Urinary bladder (tissue), 4 donors: ENCODE results near the gene ASPN. TPM values are rescaled to one million over a fixed set of nuclear protein-coding genes. Genes with fewer than 3 reads are reported as not detected.
"Not testable (repeated sequence)": the region's sequence is repeated elsewhere in the genome, so short reads cannot be mapped to it uniquely, and the experiment has no call there.

Experiments
- DNase-seq: peaks from one replicate; pipeline ENCODE4 v3.0.0-alpha.2; 2015; ENCODE audit errors: extremely low spot score
- H3K27ac ChIP-seq: one replicate; pipeline ENCODE4 v1.5.1; 2013; ENCODE audit warnings: low read depth, mild to moderate bottlenecking, moderate library complexity
- H3K36me3 ChIP-seq: one replicate; pipeline ENCODE4 v1.6.1; 2013; ENCODE audit warnings: mild to moderate bottlenecking, moderate library complexity; ENCODE audit not compliant: insufficient read depth
- H3K4me1 ChIP-seq: one replicate; pipeline ENCODE4 v1.6.1; 2013; ENCODE audit warnings: mild to moderate bottlenecking, moderate library complexity; ENCODE audit not compliant: insufficient read depth
- H3K4me3 ChIP-seq: one replicate; pipeline ENCODE4 v1.5.1; 2013; ENCODE audit warnings: low read depth, low read length
- WGBS: extraction: QIAGEN DNeasy Blood & Tissue Kit; methylation state at CpG from one replicate; pipeline ENCODE4 v1.1.7; 2013; 5-methylcytosine and 5-hydroxymethylcytosine counted together
- polyA plus RNA-seq: library from polyadenylated mRNA; stranded (reverse); fragments of 200-250 nt; gene quantifications from one replicate; pipeline ENCODE4 v1.2.3, GENCODE V29; 2013
- total RNA-seq: library from RNA; depleted of rRNA; stranded (reverse); fragments of >200 nt; gene quantifications from one replicate; pipeline ENCODE4 v1.2.3, GENCODE V29; 2014
- donor health status: healthy with polysubstance abuse.
- donor health status: healthy.

Gene ASPN
- total and polyA plus RNA-seq, 2 donors, result 7.6 to 298 TPM

- no peak overlapping the region for H3K4me3 ChIP-seq
- peak overlapping the region; percentile 23 for H3K27ac ChIP-seq
- DNase-seq, result no peak
- H3K36me3 ChIP-seq, result no peaks in the 10 kb centered on the region
- no peaks in the 10 kb centered on the region for H3K4me1 ChIP-seq
- 74% methylated on average over 5 of the region's 5 CpGs for WGBS
Measured at GRCh38 chr9:92438900-92439526, 43.3 kb downstream of the ASPN start.

- H3K4me3 ChIP-seq, result no peak overlapping the region
- 88% methylated on average over 1 of the region's 1 CpG for WGBS
- H3K4me1 ChIP-seq, result no peaks in the 10 kb centered on the region
- DNase-seq, result no peak
- no peak overlapping the region for H3K27ac ChIP-seq
- no peaks in the 10 kb centered on the region for H3K36me3 ChIP-seq
Measured at GRCh38 chr9:92435263-92435662, 47.0 kb downstream of the ASPN start.

GRCh38 chr9:92432972-92433548 lies 49.2 kb downstream of the ASPN start:
- DNase-seq, result no peak
- H3K4me1 ChIP-seq, result no peaks in the 10 kb centered on the region
- no peaks in the 10 kb centered on the region for H3K36me3 ChIP-seq
- WGBS, result 86% methylated on average over 5 of the region's 5 CpGs
- no peak overlapping the region for H3K4me3 ChIP-seq
- no peak overlapping the region for H3K27ac ChIP-seq

- Histone ChIP-seq H3K36me3 (no peaks in the 10 kb centered on the region), H3K4me3 (no peak overlapping the region), H3K27ac (no peak overlapping the region), H3K4me1 (no peaks in the 10 kb centered on the region)
- 54% methylated on average over 5 of the region's 5 CpGs for whole genome bisulfite sequencing
- no peak for DNase-seq
Measured at GRCh38 chr9:92432350-92432749, 50.0 kb downstream of the ASPN start.

GRCh38 chr9:92429836-92430235 lies 52.5 kb downstream of the ASPN start:
- Histone ChIP-seq H3K4me3 (no peak overlapping the region), H3K27ac (no peak overlapping the region), H3K36me3 (no peaks in the 10 kb centered on the region), H3K4me1 (no peaks in the 10 kb centered on the region)
- no peak for DNase-seq
- 52% methylated on average over 2 of the region's 2 CpGs for WGBS

GRCh38 chr9:92426501-92427145 lies 55.7 kb downstream of the ASPN start:
- no peak overlapping the region for H3K27ac ChIP-seq
- no peak overlapping the region for H3K4me3 ChIP-seq
- no peaks in the 10 kb centered on the region for H3K36me3 ChIP-seq
- no peaks in the 10 kb centered on the region for H3K4me1 ChIP-seq
- 54% methylated on average over 5 of the region's 5 CpGs for WGBS
- no peak for DNase-seq

GRCh38 chr9:92425474-92425873 lies 56.8 kb downstream of the ASPN start:
- WGBS, result 24% methylated on average over 2 of the region's 2 CpGs
- H3K36me3 ChIP-seq, result no peaks in the 10 kb centered on the region
- no peak overlapping the region for H3K4me3 ChIP-seq
- DNase-seq, result peak; percentile 87
- H3K4me1 ChIP-seq, result no peaks in the 10 kb centered on the region
- H3K27ac ChIP-seq, result peak overlapping the region; percentile 10

- H3K27ac ChIP-seq, result no peak within 1 kb of the TSS
Measured at GRCh38 chr9:92424340-92424739, 58.0 kb downstream of the ASPN start, which contains the start of gene OMD. Gene OMD, minus strand, starts transcription at chr9:92424471. Its CDS starts 6,913 bp downstream, at chr9:92417558.

GRCh38 chr9:92423612-92424011 lies 58.7 kb downstream of the ASPN start:
- H3K36me3 ChIP-seq, result no peaks in the 10 kb centered on the region
- no peaks in the 10 kb centered on the region for H3K4me1 ChIP-seq
- H3K27ac ChIP-seq, result no peak overlapping the region
- DNase-seq, result no peak
- no peak overlapping the region for H3K4me3 ChIP-seq
- 87% methylated on average over 2 of the region's 2 CpGs for WGBS

More at GRCh38 chr9:92424340-92424739, 58.0 kb downstream of the ASPN start, which contains the start of gene OMD:
- no peak within 1 kb of the TSS for H3K4me3 ChIP-seq
- H3K36me3 ChIP-seq, result no peaks in the 10 kb centered on the region
- H3K4me1 ChIP-seq, result no peaks in the 10 kb centered on the region
- no peak for DNase-seq
- whole genome bisulfite sequencing, result 39% methylated on average over 1 of the region's 1 CpG

- no peak overlapping the region for H3K27ac ChIP-seq
- WGBS, result 77% methylated on average over 2 of the region's 2 CpGs
Measured at GRCh38 chr9:92422611-92423338, 59.5 kb downstream of the ASPN start.

GRCh38 chr9:92414566-92414965 lies 67.7 kb downstream of the ASPN start:
- no peak for DNase-seq
- WGBS, result 58% methylated on average over 1 of the region's 1 CpG
- H3K4me3 ChIP-seq, result no peak overlapping the region
- H3K4me1 ChIP-seq, result no peaks in the 10 kb centered on the region
- no peaks in the 10 kb centered on the region for H3K36me3 ChIP-seq
- H3K27ac ChIP-seq, result peak overlapping the region; percentile 23

More at GRCh38 chr9:92422611-92423338, 59.5 kb downstream of the ASPN start:
- DNase-seq, result no peak
- H3K4me1 ChIP-seq, result no peaks in the 10 kb centered on the region
- no peak overlapping the region for H3K4me3 ChIP-seq
- no peaks in the 10 kb centered on the region for H3K36me3 ChIP-seq

- H3K36me3 ChIP-seq, H3K27ac ChIP-seq, H3K4me1 ChIP-seq, H3K4me3 ChIP-seq, DNase-seq: not testable (repeated sequence)
- WGBS, result 69% methylated on average over 4 of the region's 4 CpGs
Measured at GRCh38 chr9:92411157-92411556, 71.1 kb downstream of the ASPN start.

- Histone ChIP-seq H3K4me3 (no peak overlapping the region), H3K4me1 (no peaks in the 10 kb centered on the region), H3K27ac (no peak overlapping the region), H3K36me3 (no peaks in the 10 kb centered on the region)
- WGBS, result 91% methylated on average over 2 of the region's 2 CpGs
- DNase-seq, result no peak
Measured at GRCh38 chr9:92408747-92409478, 73.4 kb downstream of the ASPN start.
